ENCODE results near the gene CAMK1.

DNA sequence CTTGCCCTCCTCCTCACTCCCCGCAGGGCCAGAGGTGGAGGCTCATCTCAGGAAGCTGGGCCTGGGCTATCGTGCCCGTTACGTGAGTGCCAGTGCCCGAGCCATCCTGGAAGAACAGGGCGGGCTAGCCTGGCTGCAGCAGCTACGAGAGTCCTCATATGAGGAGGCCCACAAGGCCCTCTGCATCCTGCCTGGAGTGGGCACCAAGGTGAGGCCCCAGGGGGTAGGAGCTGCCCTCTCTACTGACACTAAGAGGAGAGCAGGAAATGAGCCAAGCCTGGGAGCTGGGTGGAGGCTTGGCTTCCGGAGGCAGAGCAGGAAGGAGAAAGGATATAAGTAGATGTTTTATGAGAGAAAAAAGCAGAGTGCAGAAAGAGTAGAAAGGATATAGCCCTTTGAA, 15.1 kb downstream of the CAMK1 start:
- no peak for TF ChIP-seq POLR2A (IDR thresholded peaks at IDR 0.05)
- TF ChIP-seq, protein P1, sequence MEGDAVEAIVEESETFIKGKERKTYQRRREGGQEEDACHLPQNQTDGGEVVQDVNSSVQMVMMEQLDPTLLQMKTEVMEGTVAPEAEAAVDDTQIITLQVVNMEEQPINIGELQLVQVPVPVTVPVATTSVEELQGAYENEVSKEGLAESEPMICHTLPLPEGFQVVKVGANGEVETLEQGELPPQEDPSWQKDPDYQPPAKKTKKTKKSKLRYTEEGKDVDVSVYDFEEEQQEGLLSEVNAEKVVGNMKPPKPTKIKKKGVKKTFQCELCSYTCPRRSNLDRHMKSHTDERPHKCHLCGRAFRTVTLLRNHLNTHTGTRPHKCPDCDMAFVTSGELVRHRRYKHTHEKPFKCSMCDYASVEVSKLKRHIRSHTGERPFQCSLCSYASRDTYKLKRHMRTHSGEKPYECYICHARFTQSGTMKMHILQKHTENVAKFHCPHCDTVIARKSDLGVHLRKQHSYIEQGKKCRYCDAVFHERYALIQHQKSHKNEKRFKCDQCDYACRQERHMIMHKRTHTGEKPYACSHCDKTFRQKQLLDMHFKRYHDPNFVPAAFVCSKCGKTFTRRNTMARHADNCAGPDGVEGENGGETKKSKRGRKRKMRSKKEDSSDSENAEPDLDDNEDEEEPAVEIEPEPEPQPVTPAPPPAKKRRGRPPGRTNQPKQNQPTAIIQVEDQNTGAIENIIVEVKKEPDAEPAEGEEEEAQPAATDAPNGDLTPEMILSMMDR (IDR thresholded peaks at IDR 0.05), result no peak

Measured in body of pancreas (tissue), 4 donors.